Neural progenitor cell (in vitro differentiated cells): ENCODE results near the gene GPR37L1. TPM values are rescaled to one million over a fixed set of nuclear protein-coding genes. Genes with fewer than 3 reads are reported as not detected.

Experiments
- DNase-seq: peaks from one replicate; pipeline ENCODE4 v3.0.0-alpha.2; 2016; ENCODE audit warnings: low spot score
- H2AFZ ChIP-seq: fragments of 200-600 bp; sonication (generic); replicated peaks from 2 replicates; pipeline ENCODE4 v1.6.1; 2016; ENCODE audit warnings: antibody characterized with exemption
- H3F3A ChIP-seq: fragments of 200-600 bp; sonication (generic); 2 replicates; pipeline ENCODE4 v1.6.1; 2016; ENCODE audit warnings: antibody characterized with exemption, low read depth
- H3K27ac ChIP-seq: fragments of 200-600 bp; sonication (generic); 2 replicates; pipeline ENCODE4 v1.5.1; 2016; ENCODE audit warnings: mild to moderate bottlenecking
- H3K27me3 ChIP-seq: fragments of 200-600 bp; sonication (generic); 2 replicates; pipeline ENCODE4 v1.6.1; 2016; ENCODE audit warnings: mild to moderate bottlenecking, moderate library complexity
- H3K36me3 ChIP-seq: fragments of 200-600 bp; sonication (generic); 2 replicates; pipeline ENCODE4 v1.5.1; 2016
- H3K4me1 ChIP-seq: fragments of 200-600 bp; sonication (generic); 2 replicates; pipeline ENCODE4 v1.6.1; 2016; ENCODE audit warnings: mixed run types
- H3K4me2 ChIP-seq: fragments of 200-600 bp; sonication (generic); 2 replicates; pipeline ENCODE4 v1.6.1; 2016
- H3K4me3 ChIP-seq: fragments of 200-600 bp; sonication (generic); 2 replicates; pipeline ENCODE4 v1.5.1; 2016
- H3K79me2 ChIP-seq: fragments of 200-600 bp; sonication (generic); 2 replicates; pipeline ENCODE4 v1.6.1; 2016; ENCODE audit warnings: low read depth
- H3K9ac ChIP-seq: fragments of 200-600 bp; sonication (generic); 2 replicates; pipeline ENCODE4 v1.6.1; 2016
- H3K9me3 ChIP-seq: fragments of 200-600 bp; sonication (generic); 2 replicates; pipeline ENCODE4 v1.5.1; 2016; ENCODE audit warnings: low read depth
- H4K20me1 ChIP-seq: fragments of 200-600 bp; sonication (generic); 2 replicates; pipeline ENCODE4 v1.6.1; 2016; ENCODE audit warnings: low read depth
- H3K27ac Mint-ChIP-seq: 3 replicates; pipeline ENCODE4 v1.8.0; 2021; ENCODE audit warnings: mixed read lengths
- H3K27me3 Mint-ChIP-seq: 2 replicates; pipeline ENCODE4 v1.8.0; 2022; ENCODE audit warnings: low read depth, mild to moderate bottlenecking, inconsistent platforms, moderate library complexity, mixed read lengths; ENCODE audit not compliant: insufficient read depth
- H3K36me3 Mint-ChIP-seq: 3 replicates; pipeline ENCODE4 v1.8.0; 2021; ENCODE audit warnings: mixed read lengths
- H3K4me1 Mint-ChIP-seq: 3 replicates; pipeline ENCODE4 v1.8.0; 2021; ENCODE audit warnings: mixed read lengths
- H3K4me3 Mint-ChIP-seq: 3 replicates; pipeline ENCODE4 v1.8.0; 2021; ENCODE audit warnings: mild to moderate bottlenecking, moderate library complexity, mixed read lengths
- H3K9me3 Mint-ChIP-seq: 3 replicates; pipeline ENCODE4 v1.8.0; 2020; ENCODE audit warnings: mixed read lengths
- EZH2 ChIP-seq: fragments of 200-600 bp; sonication (generic); IDR thresholded peaks from 2 replicates; pipeline ENCODE4 v1.6.1; 2017; ENCODE audit warnings: antibody characterized with exemption, mild to moderate bottlenecking, moderate library complexity
- EZH2phosphoT487 ChIP-seq: fragments of 200-600 bp; sonication (generic); IDR thresholded peaks from 2 replicates; pipeline ENCODE4 v1.6.1; 2017; ENCODE audit warnings: antibody characterized with exemption
- total RNA-seq: library from RNA; depleted of rRNA; stranded (reverse); fragments of >200 nt; gene quantifications from 2 replicates; pipeline ENCODE4 v1.2.3, GENCODE V29; 2015; ENCODE audit warnings: low replicate concordance
- TF ChIP-seq, protein P1 (sequence below): fragments of 200-600 bp; sonication (generic); IDR thresholded peaks from 2 replicates; pipeline ENCODE4 v1.5.1; 2017; ENCODE audit warnings: antibody characterized with exemption, mild to moderate bottlenecking

GPR37L1 gene
- total RNA-seq, 1 donor from 2014 or later, result not detected

DNA sequence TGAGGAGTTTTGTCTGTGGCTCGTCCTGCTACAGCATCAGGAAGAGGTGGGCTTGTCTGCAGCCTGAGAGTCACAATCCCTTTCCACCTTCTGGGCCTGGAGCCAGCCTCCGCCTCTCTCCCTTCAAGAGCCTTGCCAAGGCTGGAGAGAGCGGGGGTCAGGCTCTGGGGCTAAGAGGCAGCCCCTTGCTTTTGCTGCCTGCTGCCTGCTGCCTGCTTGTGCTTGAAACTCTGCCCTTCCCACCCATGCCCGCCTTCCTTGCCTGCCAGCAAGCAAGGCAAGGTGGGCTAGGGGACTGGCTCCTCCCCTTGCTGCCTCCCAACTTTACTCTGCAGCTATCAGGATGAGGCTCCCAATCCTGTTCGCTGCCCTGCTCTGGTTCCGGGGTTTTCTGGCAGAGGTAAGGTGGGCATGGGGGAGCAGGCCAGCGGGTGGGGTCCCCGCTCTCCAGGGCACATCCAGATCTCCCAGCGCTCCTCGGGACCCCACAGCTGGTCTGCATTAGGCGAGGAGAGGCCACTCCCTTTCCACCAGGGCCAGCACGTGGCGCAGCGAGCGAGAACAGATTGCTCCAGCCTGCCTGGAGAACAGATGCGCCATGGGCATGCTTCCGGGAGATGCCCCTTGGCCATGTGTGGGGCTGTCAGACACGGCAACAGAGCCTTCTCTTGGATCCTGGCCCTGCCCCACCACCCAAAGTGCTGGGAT is 45.1 kb downstream of the GPR37L1 start:
- peak overlapping the region; percentile 24 for H2AFZ ChIP-seq
- H3K4me3 Mint-ChIP-seq, result no peak overlapping the region
- H3K4me2 ChIP-seq, result no peak overlapping the region

DNA sequence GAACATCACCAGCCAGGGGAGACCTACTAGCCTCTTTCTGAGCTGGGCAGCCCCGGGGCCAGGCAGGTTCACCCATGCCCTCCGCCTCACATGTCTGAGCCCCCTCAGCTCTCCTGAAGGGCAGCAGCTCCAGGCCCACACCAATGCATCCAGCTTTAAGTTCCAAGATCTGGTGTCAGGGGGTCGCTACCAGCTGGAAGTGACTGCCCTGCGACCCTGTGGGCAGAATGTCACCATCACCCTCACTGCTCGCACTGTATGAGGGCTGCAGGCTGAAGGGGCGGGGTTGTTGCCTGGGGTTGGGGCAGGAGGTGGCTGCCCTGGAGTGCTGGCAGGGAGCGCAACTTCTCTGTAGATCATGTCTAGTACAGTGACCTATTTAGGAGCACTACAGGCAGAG is 46.1 kb downstream of the GPR37L1 start:
- H3K4me3 ChIP-seq, result no peak overlapping the region
- peaks cover 5% of the 10 kb centered on the region for H3K4me1 ChIP-seq
- no peaks in the 10 kb centered on the region for H3K79me2 ChIP-seq
- H3F3A ChIP-seq, result peaks cover 4% of the 10 kb centered on the region
- no peak for DNase-seq
- H3K27me3 Mint-ChIP-seq, result peaks cover 9% of the 10 kb centered on the region
- H3K27ac ChIP-seq, result no peak overlapping the region
- no peak overlapping the region for H3K27ac Mint-ChIP-seq
- peaks cover 11% of the 10 kb centered on the region for H3K4me1 Mint-ChIP-seq
- H2AFZ ChIP-seq, result no peak overlapping the region
- no peak overlapping the region for H3K4me3 Mint-ChIP-seq
- no peak for TF ChIP-seq EZH2phosphoT487
- no peaks in the 10 kb centered on the region for H3K36me3 Mint-ChIP-seq
- no peaks in the 10 kb centered on the region for H4K20me1 ChIP-seq
- no peaks in the 10 kb centered on the region for H3K36me3 ChIP-seq
- H3K4me2 ChIP-seq, result no peak overlapping the region
- no peaks in the 10 kb centered on the region for H3K27me3 ChIP-seq
- no peak overlapping the region for H3K9ac ChIP-seq
- H3K9me3 Mint-ChIP-seq, result no peaks in the 10 kb centered on the region
- no peaks in the 10 kb centered on the region for H3K9me3 ChIP-seq

More for the DNA sequence above, 45.1 kb downstream of the GPR37L1 start:
- H3K9me3 ChIP-seq, result no peaks in the 10 kb centered on the region
- Mint-ChIP-seq H3K36me3 (no peaks in the 10 kb centered on the region), H3K27me3 (peaks cover 7% of the 10 kb centered on the region), H3K4me1 (peaks cover 14% of the 10 kb centered on the region), H3K27ac (no peak overlapping the region), H3K9me3 (no peaks in the 10 kb centered on the region)
- no peaks in the 10 kb centered on the region for H3K27me3 ChIP-seq
- peaks cover 11% of the 10 kb centered on the region for H3K4me1 ChIP-seq
- H3K4me3 ChIP-seq, result no peak overlapping the region
- TF ChIP-seq, protein P1, sequence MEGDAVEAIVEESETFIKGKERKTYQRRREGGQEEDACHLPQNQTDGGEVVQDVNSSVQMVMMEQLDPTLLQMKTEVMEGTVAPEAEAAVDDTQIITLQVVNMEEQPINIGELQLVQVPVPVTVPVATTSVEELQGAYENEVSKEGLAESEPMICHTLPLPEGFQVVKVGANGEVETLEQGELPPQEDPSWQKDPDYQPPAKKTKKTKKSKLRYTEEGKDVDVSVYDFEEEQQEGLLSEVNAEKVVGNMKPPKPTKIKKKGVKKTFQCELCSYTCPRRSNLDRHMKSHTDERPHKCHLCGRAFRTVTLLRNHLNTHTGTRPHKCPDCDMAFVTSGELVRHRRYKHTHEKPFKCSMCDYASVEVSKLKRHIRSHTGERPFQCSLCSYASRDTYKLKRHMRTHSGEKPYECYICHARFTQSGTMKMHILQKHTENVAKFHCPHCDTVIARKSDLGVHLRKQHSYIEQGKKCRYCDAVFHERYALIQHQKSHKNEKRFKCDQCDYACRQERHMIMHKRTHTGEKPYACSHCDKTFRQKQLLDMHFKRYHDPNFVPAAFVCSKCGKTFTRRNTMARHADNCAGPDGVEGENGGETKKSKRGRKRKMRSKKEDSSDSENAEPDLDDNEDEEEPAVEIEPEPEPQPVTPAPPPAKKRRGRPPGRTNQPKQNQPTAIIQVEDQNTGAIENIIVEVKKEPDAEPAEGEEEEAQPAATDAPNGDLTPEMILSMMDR, result no peak
- TF ChIP-seq EZH2phosphoT487, result no peak
- no peak for TF ChIP-seq EZH2
- DNase-seq, result no peak
- H3K9ac ChIP-seq, result no peak overlapping the region
- peaks cover 4% of the 10 kb centered on the region for H3F3A ChIP-seq
- no peaks in the 10 kb centered on the region for H3K36me3 ChIP-seq
- H3K27ac ChIP-seq, result no peak overlapping the region
- no peaks in the 10 kb centered on the region for H3K79me2 ChIP-seq
- H4K20me1 ChIP-seq, result no peaks in the 10 kb centered on the region

DNA sequence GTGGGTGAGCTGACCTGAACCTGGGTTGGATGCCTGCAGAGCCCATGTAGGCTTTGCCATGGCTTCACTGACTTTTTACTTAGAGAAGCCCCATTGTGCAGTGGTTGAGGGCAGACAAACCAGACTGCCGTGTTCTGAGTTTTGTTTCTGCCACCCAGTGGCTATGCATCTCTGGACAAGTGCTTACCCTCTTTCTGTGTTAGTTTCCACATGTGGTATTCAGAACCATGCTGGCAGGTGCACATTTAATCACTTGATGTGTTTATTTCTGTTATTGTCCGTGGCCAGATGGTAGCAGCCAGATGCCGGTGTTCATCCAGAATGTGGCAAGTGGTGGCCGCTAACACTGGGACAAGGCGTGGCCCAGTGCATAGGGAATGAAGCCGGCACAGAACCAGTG is 48.0 kb downstream of the GPR37L1 start:
- Histone ChIP-seq H3K4me1 (peaks cover 4% of the 10 kb centered on the region), H3K4me3 (no peak overlapping the region), H3F3A (peaks cover 4% of the 10 kb centered on the region), H4K20me1 (no peaks in the 10 kb centered on the region), H2AFZ (no peak overlapping the region), H3K79me2 (no peaks in the 10 kb centered on the region), H3K36me3 (no peaks in the 10 kb centered on the region), H3K4me2 (no peak overlapping the region), H3K27me3 (no peaks in the 10 kb centered on the region), H3K9ac (no peak overlapping the region), H3K27ac (no peak overlapping the region), H3K9me3 (no peaks in the 10 kb centered on the region)
- no peaks in the 10 kb centered on the region for H3K36me3 Mint-ChIP-seq
- TF ChIP-seq EZH2phosphoT487, result no peak
- TF ChIP-seq, protein P1, result no peak
- TF ChIP-seq EZH2, result no peak
- peaks cover 9% of the 10 kb centered on the region for H3K27me3 Mint-ChIP-seq
- H3K4me1 Mint-ChIP-seq, result peaks cover 8% of the 10 kb centered on the region
- no peak overlapping the region for H3K4me3 Mint-ChIP-seq
- no peaks in the 10 kb centered on the region for H3K9me3 Mint-ChIP-seq
- no peak overlapping the region for H3K27ac Mint-ChIP-seq
- no peak for DNase-seq

DNA sequence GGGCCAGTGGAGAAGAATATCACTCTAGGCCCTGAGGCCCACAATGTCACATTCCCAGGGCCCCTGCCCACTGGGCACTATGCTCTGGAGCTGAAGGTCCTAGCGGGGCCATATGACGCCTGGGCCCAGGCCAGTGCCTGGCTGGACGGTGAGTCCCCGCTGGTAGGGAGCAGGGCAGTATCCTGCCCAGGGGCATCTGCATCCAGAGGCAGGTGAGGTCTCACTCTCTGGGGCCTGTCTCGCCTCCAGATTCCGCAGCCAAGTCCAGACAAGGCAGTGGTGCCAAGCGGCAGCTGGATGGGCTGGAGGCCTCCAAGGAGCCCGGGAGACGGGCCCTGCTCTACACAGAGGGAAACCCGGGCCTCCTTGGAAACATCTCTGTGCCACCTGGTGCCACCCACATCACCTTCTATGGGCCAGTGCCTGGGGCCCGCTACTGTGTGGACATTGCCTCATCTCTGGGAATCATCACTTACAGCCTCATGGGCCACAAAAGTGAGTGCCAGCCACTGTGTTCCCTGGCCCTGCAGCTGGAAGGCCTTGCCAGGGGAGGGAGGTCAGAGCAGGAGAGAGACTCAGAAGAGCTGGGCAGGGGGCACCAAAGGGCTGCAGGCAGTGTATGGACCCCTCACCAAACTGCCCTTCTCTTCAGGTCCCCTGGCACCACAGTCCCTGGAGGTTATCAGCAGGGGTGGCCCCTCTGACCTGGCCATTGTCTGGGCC is 48.7 kb downstream of the GPR37L1 start:
- Histone ChIP-seq H3K4me3 (no peak overlapping the region), H3K27ac (no peak overlapping the region), H3K36me3 (no peaks in the 10 kb centered on the region), H3K79me2 (no peaks in the 10 kb centered on the region), H3K27me3 (no peaks in the 10 kb centered on the region), H4K20me1 (no peaks in the 10 kb centered on the region), H3K9ac (no peak overlapping the region), H2AFZ (no peak overlapping the region), H3K9me3 (no peaks in the 10 kb centered on the region), H3F3A (peaks cover 4% of the 10 kb centered on the region), H3K4me2 (no peak overlapping the region), H3K4me1 (no peaks in the 10 kb centered on the region)
- TF ChIP-seq, protein P1, result no peak
- TF ChIP-seq EZH2 (no peak), EZH2phosphoT487 (no peak)
- H3K9me3 Mint-ChIP-seq, result no peaks in the 10 kb centered on the region
- no peak overlapping the region for H3K27ac Mint-ChIP-seq
- peaks cover 9% of the 10 kb centered on the region for H3K27me3 Mint-ChIP-seq
- H3K36me3 Mint-ChIP-seq, result no peaks in the 10 kb centered on the region
- H3K4me3 Mint-ChIP-seq, result no peak overlapping the region
- no peak for DNase-seq
- peaks cover 8% of the 10 kb centered on the region for H3K4me1 Mint-ChIP-seq
